ENCODE results near the gene DUSP8.

The DUSP8 gene

DNA sequence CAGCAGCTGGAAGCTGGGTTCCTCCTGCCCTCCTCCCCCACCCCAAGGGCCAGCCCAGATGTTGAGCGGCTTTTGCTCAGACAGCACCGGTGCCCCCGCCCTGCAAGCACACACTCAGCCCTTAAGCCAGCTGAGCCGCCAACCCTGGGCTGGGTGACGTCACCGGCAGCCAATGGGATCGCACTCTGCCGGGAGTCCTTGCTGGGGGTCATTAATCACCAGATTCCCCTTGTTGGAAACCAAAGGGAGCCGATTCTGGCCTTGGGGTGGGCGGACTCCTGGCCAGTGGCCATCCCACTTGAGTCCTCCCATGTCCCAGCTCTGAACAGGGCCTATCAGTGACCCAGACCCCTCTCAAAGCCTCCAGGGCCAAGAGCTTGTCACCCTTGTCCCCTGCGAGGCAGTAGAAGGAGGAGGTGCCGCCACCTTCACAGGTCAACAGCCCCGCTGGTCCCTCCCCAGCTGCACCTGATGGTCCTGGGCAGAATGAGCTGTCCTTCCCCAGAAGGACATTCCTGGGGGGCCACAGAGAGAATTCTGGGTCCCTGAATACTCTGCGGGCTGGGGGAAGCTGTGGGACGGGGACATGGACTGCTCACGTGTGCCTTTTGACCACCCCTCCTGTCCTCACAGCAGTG is 7.4 kb downstream of the DUSP8 start:
- peak; percentile 63 for DNase-seq

- peak; percentile 44 for DNase-seq
Observed at GRCh38 chr11:1563697-1564534, 8.2 kb downstream of the DUSP8 start.

DNA sequence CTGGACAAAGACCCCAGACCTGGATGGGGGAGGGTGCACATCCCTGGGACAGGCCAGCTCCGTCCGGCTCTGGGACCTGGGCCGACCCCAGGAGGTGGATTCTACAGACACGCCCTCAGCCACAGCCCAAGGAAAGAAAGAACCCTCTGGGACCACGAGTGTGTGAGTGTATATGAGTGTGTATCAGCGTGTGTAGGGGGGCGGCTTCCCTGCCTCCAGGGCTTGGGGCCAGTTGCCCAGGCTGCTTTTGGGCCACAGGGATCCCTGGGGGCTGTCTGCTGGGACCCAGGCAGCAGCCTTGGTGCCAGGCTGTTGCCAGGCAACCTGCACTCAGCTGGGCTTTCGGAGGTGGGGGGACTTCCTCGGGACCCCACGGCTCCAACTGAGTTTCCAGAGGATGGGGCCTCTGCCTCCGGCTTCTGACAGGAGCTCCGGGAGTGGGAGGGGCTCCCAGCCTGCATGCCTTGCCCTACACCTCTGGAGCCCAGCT is 8.9 kb downstream of the DUSP8 start:
- DNase-seq = peak; percentile 46

DNA sequence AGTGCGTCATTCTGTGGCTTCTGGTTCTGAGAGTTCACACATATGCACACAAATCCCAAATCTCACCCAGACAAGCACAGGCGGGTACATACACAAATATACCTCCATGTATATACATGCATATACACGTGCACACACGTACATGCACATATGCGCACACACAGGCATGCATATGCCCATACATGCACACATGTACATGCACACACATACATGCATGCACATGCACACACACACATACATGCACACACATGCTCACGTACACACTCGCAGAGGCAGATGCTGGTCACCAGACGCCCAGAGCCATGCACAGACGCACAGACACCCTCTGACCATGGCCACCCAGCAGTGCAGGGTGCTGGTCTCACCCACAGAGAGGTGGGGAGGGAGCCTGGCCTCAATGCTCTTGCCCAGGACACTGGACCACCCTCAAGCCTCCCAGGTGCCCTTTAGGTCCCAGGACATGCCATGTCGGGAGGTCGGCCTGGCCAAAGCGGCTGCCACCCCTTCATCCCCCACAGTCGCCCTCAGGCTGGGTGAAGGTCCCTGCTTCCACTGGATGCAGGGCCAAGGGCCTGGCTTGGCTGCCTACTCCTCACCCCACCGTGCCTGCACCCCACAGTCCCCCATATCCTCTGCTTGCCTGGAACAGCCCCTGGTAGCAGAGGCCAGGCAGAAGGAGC is 9.5 kb downstream of the DUSP8 start:
- peak; percentile 41 for DNase-seq

DNA sequence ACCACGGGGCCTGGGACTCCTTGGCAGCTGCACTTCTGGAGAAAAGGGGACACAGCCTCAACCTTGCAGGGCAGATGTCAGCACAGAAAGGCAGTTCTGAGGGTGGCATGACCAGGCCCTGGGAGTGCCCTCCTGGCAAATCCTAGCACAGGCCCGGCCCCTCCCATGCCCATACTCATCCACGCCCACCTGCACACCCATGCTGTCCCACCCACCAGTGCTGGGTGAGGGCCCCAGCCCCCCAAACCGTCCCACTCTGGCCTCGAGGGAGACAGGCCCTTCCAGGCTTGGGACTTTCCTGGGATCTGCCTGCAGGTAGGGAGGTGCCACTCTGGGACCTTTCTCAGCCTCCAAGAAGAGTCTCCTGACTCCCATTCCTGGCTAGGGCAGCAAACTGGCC is 10.1 kb downstream of the DUSP8 start:
- DNase-seq = peak; percentile 48

- no peak for DNase-seq
Observed at GRCh38 chr11:1561266-1561665, 10.8 kb downstream of the DUSP8 start.

GRCh38 chr11:1560649-1561251 is 11.3 kb downstream of the DUSP8 start:
- DNase-seq = peak; percentile 90

GRCh38 chr11:1560002-1560648 is 11.9 kb downstream of the DUSP8 start:
- DNase-seq = peak; percentile 34

DNA sequence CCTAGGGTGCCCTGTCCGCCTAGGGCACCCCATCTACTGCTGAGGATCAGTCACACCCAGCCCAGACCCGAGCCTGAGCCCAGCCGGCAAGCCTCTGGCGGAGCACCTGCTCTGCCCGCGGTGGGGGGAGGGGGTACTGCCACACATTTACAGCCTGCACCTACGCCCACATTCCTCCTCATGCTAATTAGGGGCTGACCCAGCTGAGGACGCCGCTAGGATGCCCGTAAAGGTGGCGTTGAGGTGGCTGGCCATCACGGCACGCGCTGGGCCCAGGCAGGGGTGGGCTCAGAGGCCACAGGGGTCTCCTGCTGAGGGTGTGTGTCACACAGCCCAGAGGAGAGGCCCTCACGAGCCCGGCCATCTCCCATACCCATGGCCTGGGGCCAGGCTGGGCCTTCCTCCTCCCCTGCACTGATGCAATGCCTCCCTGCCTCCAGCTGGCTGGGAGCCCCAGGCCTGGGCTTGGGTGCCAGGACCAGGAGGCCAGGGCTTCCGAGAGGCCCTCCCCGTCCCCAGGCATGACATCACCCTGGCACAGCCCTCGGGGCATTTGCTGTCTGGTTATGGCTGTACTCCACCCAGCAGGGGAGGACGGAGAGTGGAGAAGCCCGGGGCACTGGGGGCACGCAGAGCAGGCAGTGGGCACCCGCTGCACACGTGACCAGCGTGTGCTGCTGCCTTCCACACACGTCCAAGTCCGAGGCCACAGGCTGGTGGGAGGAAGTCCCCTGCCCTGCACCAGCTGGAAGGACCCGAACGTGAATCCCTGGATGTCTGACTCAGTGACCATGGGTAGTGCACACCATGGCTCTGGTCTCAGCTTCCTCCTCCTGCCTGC is 12.7 kb downstream of the DUSP8 start:
- DNase-seq = peak; percentile 90

GRCh38 chr11:1558775-1559110 is 13.3 kb downstream of the DUSP8 start:
- DNase-seq = no peak

DNA sequence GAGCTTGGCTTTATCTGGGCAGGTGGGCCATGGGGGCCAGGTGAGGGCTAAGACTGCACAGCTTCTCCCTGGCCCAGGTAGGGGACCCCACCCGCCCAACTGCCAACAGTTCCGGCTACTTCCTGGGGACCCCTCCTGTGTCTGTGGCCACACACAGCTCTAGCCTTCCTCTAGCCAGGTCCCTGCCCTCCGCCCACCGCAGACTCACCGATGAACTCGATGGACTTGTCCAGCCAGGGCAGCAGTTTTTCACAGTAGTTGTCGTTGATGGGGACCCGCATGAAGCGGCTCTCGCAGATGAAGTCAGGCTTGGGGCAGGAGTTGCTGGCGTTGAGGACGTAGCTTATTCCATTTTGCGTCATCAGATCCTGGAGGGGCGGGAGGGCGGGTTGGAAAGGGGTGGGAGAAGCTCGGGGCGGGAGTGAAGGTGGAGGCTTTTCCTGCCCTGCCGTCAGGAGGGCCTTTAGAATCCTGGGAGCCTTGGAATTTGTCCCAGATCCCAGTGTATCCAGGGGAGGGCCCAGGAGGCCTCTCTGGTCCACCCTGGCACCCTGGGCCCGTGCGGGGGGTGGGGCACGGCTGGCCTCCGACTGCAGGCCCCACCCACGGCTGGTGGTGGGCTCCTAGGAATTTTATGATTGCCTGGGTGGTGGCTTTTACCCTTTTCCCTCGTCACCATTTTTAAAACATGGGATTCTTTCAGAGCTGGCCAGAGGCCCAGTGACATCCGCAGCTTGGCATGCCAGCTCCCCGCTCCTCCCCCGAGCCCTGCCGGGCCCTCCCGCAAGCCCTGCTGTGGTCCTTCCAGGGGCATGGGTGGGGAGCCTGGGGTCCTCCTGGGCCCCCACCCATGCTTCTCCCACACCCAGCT is 13.9 kb downstream of the DUSP8 start:
- DNase-seq = peak; percentile 99

DNA sequence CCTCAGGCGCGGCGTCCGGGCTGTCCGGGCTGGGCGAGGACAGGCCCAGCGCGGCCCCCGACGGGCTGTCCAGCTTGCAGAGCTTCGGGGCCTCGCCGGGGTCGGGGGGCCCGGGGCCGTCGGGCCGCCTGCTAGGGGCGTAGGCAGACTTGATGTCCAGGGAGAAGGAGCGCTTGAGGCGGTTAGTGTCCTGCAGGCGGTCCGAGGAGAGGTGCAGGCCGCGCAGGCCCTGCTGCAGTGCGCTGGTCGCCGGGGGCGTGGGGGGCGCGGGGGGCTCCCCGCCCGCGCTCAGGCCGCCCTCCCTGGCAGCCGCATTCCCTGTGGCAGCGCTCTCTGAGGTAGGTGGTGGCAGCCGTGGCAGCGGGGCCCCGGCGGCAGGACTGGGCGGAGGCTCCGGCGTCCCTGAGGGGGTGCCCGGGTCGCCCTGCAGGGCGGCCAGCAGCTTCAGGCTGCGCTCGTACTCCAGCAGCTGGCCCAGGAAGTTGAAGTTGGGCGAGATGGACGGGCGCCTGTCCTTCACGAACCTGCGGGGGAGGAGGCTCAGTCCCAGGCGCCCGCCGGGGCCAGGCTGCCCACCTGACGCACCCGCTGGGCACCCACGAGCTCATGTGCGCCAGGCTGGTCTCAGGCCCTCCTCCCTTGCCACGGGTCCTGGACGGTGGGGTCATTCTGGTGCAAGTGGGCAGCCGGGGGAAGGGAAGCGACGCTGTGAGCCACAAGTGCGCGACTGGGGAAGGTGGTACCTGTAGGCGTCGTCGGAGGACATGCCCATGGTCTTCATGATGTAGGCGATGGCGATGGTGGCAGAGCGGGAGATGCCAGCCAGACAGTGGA is 14.8 kb downstream of the DUSP8 start:
- DNase-seq = no peak

GRCh38 chr11:1556278-1556902 is 15.7 kb downstream of the DUSP8 start:
- no peak for DNase-seq

DNA sequence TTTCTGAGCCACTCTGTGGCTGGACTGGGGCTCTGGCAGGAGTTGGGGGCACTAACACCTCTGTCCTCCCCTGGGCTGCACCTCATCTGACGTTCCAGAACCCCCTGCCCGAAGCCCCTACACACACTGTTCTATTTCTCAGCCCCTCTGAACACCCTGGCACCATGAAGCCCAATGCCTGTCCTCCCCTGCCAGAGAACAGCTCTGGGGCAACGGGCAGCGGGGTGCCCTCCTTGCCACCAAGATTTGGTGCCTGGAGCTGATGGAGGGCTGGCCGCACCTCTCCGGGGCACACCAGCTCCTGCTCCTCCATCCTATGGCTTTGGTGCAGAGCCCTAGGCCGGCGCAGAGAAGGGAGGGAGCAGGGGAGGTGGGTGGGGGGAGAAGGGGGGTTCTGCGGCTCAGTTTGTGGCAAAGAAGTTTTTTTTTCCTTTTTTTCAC is 16.3 kb downstream of the DUSP8 start:
- no peak for DNase-seq

GRCh38 chr11:1554981-1555712 is 16.9 kb downstream of the DUSP8 start:
- no peak for DNase-seq

DNA sequence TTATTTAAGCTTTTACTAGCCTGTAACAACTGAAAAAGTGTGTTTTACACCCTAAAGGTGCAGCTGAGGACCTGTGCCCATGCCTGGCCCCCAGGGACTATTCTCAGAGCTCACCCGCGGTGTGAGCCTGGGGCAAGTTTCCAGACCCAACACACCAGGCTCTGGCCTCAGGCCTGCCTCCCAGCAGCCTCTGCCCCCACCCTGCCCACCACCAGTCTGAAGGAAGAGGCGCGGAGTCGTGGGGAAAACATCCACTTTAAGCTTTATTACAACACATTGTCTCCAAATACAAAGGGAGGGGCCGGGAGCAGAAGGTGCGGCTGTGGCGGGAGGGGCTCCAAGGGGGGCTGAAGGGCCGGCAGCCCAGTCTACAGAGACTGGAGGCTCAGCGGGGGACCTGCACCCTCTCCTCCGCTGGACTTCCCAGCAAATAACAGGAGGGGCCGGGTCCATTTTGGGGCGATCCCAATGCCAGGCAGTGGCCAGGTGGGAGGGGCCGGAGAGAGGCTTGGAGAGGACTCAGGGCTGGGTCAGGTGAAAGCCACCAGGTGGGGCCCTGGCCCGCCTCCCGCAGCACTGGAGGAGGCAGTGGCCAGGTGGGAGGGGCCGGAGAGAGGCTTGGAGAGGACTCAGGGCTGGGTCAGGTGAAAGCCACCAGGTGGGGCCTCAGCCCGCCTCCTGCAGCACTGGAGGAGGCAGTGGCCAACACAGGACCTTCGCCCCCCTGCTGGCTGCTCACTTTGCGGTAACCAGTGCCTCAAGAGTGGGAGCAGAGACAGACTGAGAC is 18.1 kb downstream of the DUSP8 start:
- DNase-seq = no peak
